Astrocyte (in vitro differentiated cells and primary cell): ENCODE measurements around the gene BRINP2. TPM values are rescaled to one million over a fixed set of nuclear protein-coding genes. Genes with fewer than 3 reads are reported as not detected.
"Not testable (repeated sequence)": the region's sequence is repeated elsewhere in the genome, so short reads cannot be mapped to it uniquely, and the experiment has no call there.

Source experiments
- DNase-seq: peaks from one replicate; pipeline ENCODE4 v3.0.0-alpha.2; 2010; ENCODE audit warnings: low read depth
- FAIRE-seq: peaks from 2 replicates; lab custom pipeline; 2011; peaks lifted over from hg19 to GRCh38; lab: Jason Lieb, UNC
- H2AFZ ChIP-seq: 2 replicates; pipeline ENCODE4 v1.6.0; 2012; ENCODE audit warnings: low read depth, low read length, inconsistent platforms
- H3K27ac ChIP-seq: 2 replicates; pipeline ENCODE4 v1.5.1; 2011; ENCODE audit warnings: low read depth, low read length, inconsistent platforms
- H3K27me3 ChIP-seq: 2 replicates; pipeline ENCODE4 v1.6.0; 2011; ENCODE audit warnings: low read length, inconsistent platforms; ENCODE audit not compliant: insufficient read depth
- H3K36me3 ChIP-seq: 2 replicates; pipeline ENCODE4 v1.5.1; 2011; ENCODE audit warnings: low read length, inconsistent platforms; ENCODE audit not compliant: insufficient read depth
- H3K4me1 ChIP-seq: 2 replicates; pipeline ENCODE4 v1.5.1; 2011; ENCODE audit warnings: low read length, inconsistent platforms; ENCODE audit not compliant: insufficient read depth
- H3K4me2 ChIP-seq: 2 replicates; pipeline ENCODE4 v1.6.0; 2012; ENCODE audit warnings: low read length, inconsistent platforms
- H3K4me3 ChIP-seq: 2 replicates; pipeline ENCODE4 v1.5.1; 2011; ENCODE audit warnings: low read depth, mild to moderate bottlenecking, low read length, inconsistent platforms; ENCODE audit not compliant: insufficient read depth
- H3K79me2 ChIP-seq: 2 replicates; pipeline ENCODE4 v1.6.0; 2012; ENCODE audit warnings: mild to moderate bottlenecking, low read length, inconsistent platforms; ENCODE audit not compliant: insufficient read depth
- H3K9ac ChIP-seq: 2 replicates; pipeline ENCODE4 v1.6.0; 2012; ENCODE audit warnings: mild to moderate bottlenecking, low read length, inconsistent platforms
- H3K9me3 ChIP-seq: 2 replicates; pipeline ENCODE4 v1.5.1; 2012; ENCODE audit warnings: low read depth, mild to moderate bottlenecking, low read length, inconsistent platforms; ENCODE audit not compliant: insufficient read depth
- H4K20me1 ChIP-seq: 2 replicates; pipeline ENCODE4 v1.6.0; 2012; ENCODE audit warnings: low read length, inconsistent platforms; ENCODE audit not compliant: insufficient read depth
- H3K27ac Mint-ChIP-seq: one replicate; pipeline ENCODE4 v1.8.0; 2021; ENCODE audit warnings: mild to moderate bottlenecking, mixed read lengths; ENCODE audit not compliant: unreplicated experiment
- H3K27me3 Mint-ChIP-seq: one replicate; pipeline ENCODE4 v1.8.0; 2021; ENCODE audit warnings: low read depth, mixed read lengths; ENCODE audit not compliant: unreplicated experiment
- H3K36me3 Mint-ChIP-seq: one replicate; pipeline ENCODE4 v1.8.0; 2021; ENCODE audit warnings: low read depth, mixed read lengths; ENCODE audit not compliant: unreplicated experiment
- H3K4me1 Mint-ChIP-seq: one replicate; pipeline ENCODE4 v1.8.0; 2021; ENCODE audit warnings: low read depth, mixed read lengths; ENCODE audit not compliant: unreplicated experiment
- H3K4me3 Mint-ChIP-seq: one replicate; pipeline ENCODE4 v1.8.0; 2021; ENCODE audit warnings: mild to moderate bottlenecking, moderate library complexity, mixed read lengths; ENCODE audit not compliant: unreplicated experiment
- H3K9me3 Mint-ChIP-seq: one replicate; pipeline ENCODE4 v1.8.0; 2021; ENCODE audit warnings: mild to moderate bottlenecking, mixed read lengths; ENCODE audit not compliant: unreplicated experiment
- CTCF ChIP-seq: IDR thresholded peaks from 2 replicates; pipeline ENCODE4 v1.5.1; 2011; ENCODE audit warnings: low read depth, mild to moderate bottlenecking, inconsistent platforms, low read length, moderate library complexity; ENCODE audit not compliant: insufficient read depth
- EZH2 ChIP-seq: IDR thresholded peaks from 2 replicates; pipeline ENCODE4 v1.6.1; 2012; ENCODE audit warnings: mild to moderate bottlenecking, low read length, inconsistent platforms; ENCODE audit not compliant: insufficient read depth
- total RNA-seq: library from RNA; stranded (reverse); gene quantifications from 2 replicates; pipeline ENCODE4 v1.2.1, GENCODE V29; 2021

The BRINP2 gene
- total RNA-seq, 1 donor from 2014 or later: not detected

- no peaks in the 10 kb centered on the region for H4K20me1 ChIP-seq
- no peak overlapping the region for H3K4me3 ChIP-seq
- no peak overlapping the region for H3K4me3 Mint-ChIP-seq
- H3K27ac Mint-ChIP-seq: no peak overlapping the region
- no peak overlapping the region for H3K27ac ChIP-seq
- no peak overlapping the region for H2AFZ ChIP-seq
- TF ChIP-seq EZH2 (no peak), CTCF (no peak)
- H3K36me3 ChIP-seq: no peaks in the 10 kb centered on the region
- H3K4me2 ChIP-seq: no peak overlapping the region
- FAIRE-seq (no peak), DNase-seq (no peak)
- H3K27me3 Mint-ChIP-seq: peaks cover 8% of the 10 kb centered on the region
- H3K27me3 ChIP-seq: no peaks in the 10 kb centered on the region
- H3K36me3 Mint-ChIP-seq: no peaks in the 10 kb centered on the region
- H3K4me1 ChIP-seq: peaks cover 5% of the 10 kb centered on the region
- H3K9me3 ChIP-seq: no peaks in the 10 kb centered on the region
- no peak overlapping the region for H3K9ac ChIP-seq
- no peaks in the 10 kb centered on the region for H3K79me2 ChIP-seq
- no peaks in the 10 kb centered on the region for H3K9me3 Mint-ChIP-seq
- peaks cover 10% of the 10 kb centered on the region for H3K4me1 Mint-ChIP-seq
These were observed 140.8 kb downstream of the BRINP2 start for GRCh38 chr1:177311586-177311985.

- peaks cover 3% of the 10 kb centered on the region for H3K4me1 Mint-ChIP-seq
- H4K20me1 ChIP-seq: no peaks in the 10 kb centered on the region
- DNase-seq (no peak), FAIRE-seq (no peak)
- TF ChIP-seq CTCF (no peak), EZH2 (no peak)
- no peak overlapping the region for H2AFZ ChIP-seq
- H3K27ac ChIP-seq: no peak overlapping the region
- H3K9me3 Mint-ChIP-seq: no peaks in the 10 kb centered on the region
- no peaks in the 10 kb centered on the region for H3K36me3 ChIP-seq
- H3K4me3 Mint-ChIP-seq: no peak overlapping the region
- no peak overlapping the region for H3K9ac ChIP-seq
- H3K4me2 ChIP-seq: no peak overlapping the region
- H3K4me3 ChIP-seq: no peak overlapping the region
- peaks cover 9% of the 10 kb centered on the region for H3K27me3 Mint-ChIP-seq
- no peaks in the 10 kb centered on the region for H3K79me2 ChIP-seq
- no peaks in the 10 kb centered on the region for H3K4me1 ChIP-seq
- H3K27me3 ChIP-seq: no peaks in the 10 kb centered on the region
- H3K36me3 Mint-ChIP-seq: no peaks in the 10 kb centered on the region
- H3K9me3 ChIP-seq: no peaks in the 10 kb centered on the region
- H3K27ac Mint-ChIP-seq: no peak overlapping the region
These were observed 144.5 kb downstream of the BRINP2 start for GRCh38 chr1:177315261-177315660.

- Mint-ChIP-seq H3K36me3 (no peaks in the 10 kb centered on the region), H3K27me3 (peaks cover 6% of the 10 kb centered on the region), H3K27ac (no peak overlapping the region), H3K9me3 (no peaks in the 10 kb centered on the region), H3K4me3 (no peak overlapping the region), H3K4me1 (peaks cover 3% of the 10 kb centered on the region)
- no peaks in the 10 kb centered on the region for H3K27me3 ChIP-seq
- no peaks in the 10 kb centered on the region for H3K79me2 ChIP-seq
- H3K4me2 ChIP-seq: no peak overlapping the region
- no peak for TF ChIP-seq CTCF
- TF ChIP-seq EZH2: no peak
- no peaks in the 10 kb centered on the region for H4K20me1 ChIP-seq
- no peak overlapping the region for H3K27ac ChIP-seq
- no peak overlapping the region for H2AFZ ChIP-seq
- DNase-seq (no peak), FAIRE-seq (no peak)
- no peaks in the 10 kb centered on the region for H3K9me3 ChIP-seq
- H3K4me3 ChIP-seq: no peak overlapping the region
- no peaks in the 10 kb centered on the region for H3K4me1 ChIP-seq
- no peaks in the 10 kb centered on the region for H3K36me3 ChIP-seq
- H3K9ac ChIP-seq: no peak overlapping the region
These were observed 145.0 kb downstream of the BRINP2 start for GRCh38 chr1:177315761-177316160.

- not testable (repeated sequence) for H3K4me3 ChIP-seq, H3K4me1 ChIP-seq, H3K27ac Mint-ChIP-seq, H3K27me3 Mint-ChIP-seq, H3K9me3 Mint-ChIP-seq, DNase-seq, H3K27ac ChIP-seq, H3K36me3 Mint-ChIP-seq, H2AFZ ChIP-seq, H3K27me3 ChIP-seq, H3K36me3 ChIP-seq, H3K79me2 ChIP-seq, H3K4me3 Mint-ChIP-seq, H3K4me2 ChIP-seq, H4K20me1 ChIP-seq, FAIRE-seq, H3K9me3 ChIP-seq, H3K9ac ChIP-seq, H3K4me1 Mint-ChIP-seq
These were observed 150.7 kb downstream of the BRINP2 start for GRCh38 chr1:177321434-177321833.
